Measurements from ENCODE around the gene MOSMO. TPM values are rescaled to one million over a fixed set of nuclear protein-coding genes. Genes with fewer than 3 reads are reported as not detected.

Gene MOSMO
- total and polyA plus RNA-seq, 2 donors from 2014 or later, result 6.3 to 12.8 TPM

DNA sequence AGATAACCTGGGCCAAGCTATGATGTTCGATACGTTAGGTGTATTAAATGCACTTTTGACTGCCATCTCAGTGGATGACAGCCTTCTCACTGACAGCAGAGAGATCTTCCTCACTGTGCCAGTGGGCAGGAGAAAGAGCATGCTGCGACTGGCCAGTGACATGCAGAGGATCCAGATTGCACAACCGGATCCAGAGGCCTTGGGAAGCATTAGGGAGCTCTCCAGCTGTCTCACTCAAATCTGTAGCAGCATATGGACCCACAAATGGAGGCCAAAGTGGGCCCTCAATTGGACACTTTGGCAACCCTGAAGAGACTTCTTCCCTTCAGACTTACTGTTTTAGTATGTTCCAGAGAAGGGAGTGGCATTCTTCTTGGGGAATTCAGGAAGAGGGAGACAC is 27.9 kb upstream of the MOSMO start:
- H3K9ac ChIP-seq (ENCODE audit: low read length in 3 of 3), result no peak overlapping the region
- H3K4me1 ChIP-seq (ENCODE audit: control insufficient read depth in 2 of 3, insufficient read depth in 2 of 3, low read depth in 1 of 3, low read length in 3 of 3), result no peaks in the 10 kb centered on the region
- FAIRE-seq, result no peak
- no peak for DNase-seq
- H3K4me3 ChIP-seq (ENCODE audit: low read length in 3 of 3), result no peak overlapping the region
- H3K9me3 ChIP-seq (ENCODE audit: control insufficient read depth in 2 of 3, insufficient read depth in 1 of 3, low read length in 3 of 3), result no peaks in the 10 kb centered on the region
- no peak overlapping the region for H3K27ac ChIP-seq (ENCODE audit: low read depth in 2 of 2, low read length in 2 of 2)
- H3K27me3 ChIP-seq (ENCODE audit: control insufficient read depth, insufficient read depth, low read length), result no peaks in the 10 kb centered on the region
- peaks cover 18 to 75% (median 74%) of the 10 kb centered on the region in 3 donors for H3K36me3 ChIP-seq (ENCODE audit: control insufficient read depth in 2 of 3, insufficient read depth in 3 of 3, low read length in 3 of 3)
- TF ChIP-seq, protein P1, sequence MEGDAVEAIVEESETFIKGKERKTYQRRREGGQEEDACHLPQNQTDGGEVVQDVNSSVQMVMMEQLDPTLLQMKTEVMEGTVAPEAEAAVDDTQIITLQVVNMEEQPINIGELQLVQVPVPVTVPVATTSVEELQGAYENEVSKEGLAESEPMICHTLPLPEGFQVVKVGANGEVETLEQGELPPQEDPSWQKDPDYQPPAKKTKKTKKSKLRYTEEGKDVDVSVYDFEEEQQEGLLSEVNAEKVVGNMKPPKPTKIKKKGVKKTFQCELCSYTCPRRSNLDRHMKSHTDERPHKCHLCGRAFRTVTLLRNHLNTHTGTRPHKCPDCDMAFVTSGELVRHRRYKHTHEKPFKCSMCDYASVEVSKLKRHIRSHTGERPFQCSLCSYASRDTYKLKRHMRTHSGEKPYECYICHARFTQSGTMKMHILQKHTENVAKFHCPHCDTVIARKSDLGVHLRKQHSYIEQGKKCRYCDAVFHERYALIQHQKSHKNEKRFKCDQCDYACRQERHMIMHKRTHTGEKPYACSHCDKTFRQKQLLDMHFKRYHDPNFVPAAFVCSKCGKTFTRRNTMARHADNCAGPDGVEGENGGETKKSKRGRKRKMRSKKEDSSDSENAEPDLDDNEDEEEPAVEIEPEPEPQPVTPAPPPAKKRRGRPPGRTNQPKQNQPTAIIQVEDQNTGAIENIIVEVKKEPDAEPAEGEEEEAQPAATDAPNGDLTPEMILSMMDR (IDR thresholded peaks at IDR 0.05; ENCODE audit: borderline replicate concordance, extremely low read depth, insufficient read depth), result no peak
- intact Hi-C loops (cut with DNase I), result no loop called here

DNA sequence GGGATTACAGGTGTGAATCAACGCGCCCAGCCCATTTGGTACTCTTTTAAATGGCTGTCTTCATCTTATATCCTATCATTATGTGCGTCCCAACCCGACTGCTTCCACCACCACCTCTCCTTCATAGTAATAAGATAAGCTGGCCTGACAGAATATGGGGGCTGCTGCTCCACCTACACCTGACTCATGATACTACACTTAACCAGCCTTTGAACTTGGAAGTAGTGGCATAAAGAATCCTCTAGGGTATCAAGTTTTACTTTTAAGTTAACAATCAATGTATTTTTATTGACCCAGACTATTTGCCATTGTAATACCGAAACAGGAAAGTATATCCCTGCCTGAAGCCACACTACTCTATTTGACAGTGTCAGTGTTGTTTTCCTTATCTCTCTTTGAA is 25.8 kb upstream of the MOSMO start:
- peaks cover 18 to 59% (median 54%) of the 10 kb centered on the region in 3 donors for H3K36me3 ChIP-seq (ENCODE audit: control insufficient read depth in 2 of 3, insufficient read depth in 3 of 3, low read length in 3 of 3)
- no peaks in the 10 kb centered on the region for H3K9me3 ChIP-seq (ENCODE audit: control insufficient read depth in 2 of 3, insufficient read depth in 1 of 3, low read length in 3 of 3)
- no peak overlapping the region for H3K9ac ChIP-seq (ENCODE audit: low read length in 3 of 3)
- no peaks in the 10 kb centered on the region for H3K4me1 ChIP-seq (ENCODE audit: control insufficient read depth in 2 of 3, insufficient read depth in 2 of 3, low read depth in 1 of 3, low read length in 3 of 3)
- no peak for DNase-seq
- TF ChIP-seq, protein P1 (IDR thresholded peaks at IDR 0.05; ENCODE audit: borderline replicate concordance, extremely low read depth, insufficient read depth), result no peak
- H3K27me3 ChIP-seq (ENCODE audit: control insufficient read depth, insufficient read depth, low read length), result no peaks in the 10 kb centered on the region
- no peak overlapping the region for H3K27ac ChIP-seq (ENCODE audit: low read depth in 2 of 2, low read length in 2 of 2)
- no peak overlapping the region for H3K4me3 ChIP-seq (ENCODE audit: low read length in 3 of 3)
- no peak for FAIRE-seq
- intact Hi-C loops (cut with DNase I), result no loop called here

DNA sequence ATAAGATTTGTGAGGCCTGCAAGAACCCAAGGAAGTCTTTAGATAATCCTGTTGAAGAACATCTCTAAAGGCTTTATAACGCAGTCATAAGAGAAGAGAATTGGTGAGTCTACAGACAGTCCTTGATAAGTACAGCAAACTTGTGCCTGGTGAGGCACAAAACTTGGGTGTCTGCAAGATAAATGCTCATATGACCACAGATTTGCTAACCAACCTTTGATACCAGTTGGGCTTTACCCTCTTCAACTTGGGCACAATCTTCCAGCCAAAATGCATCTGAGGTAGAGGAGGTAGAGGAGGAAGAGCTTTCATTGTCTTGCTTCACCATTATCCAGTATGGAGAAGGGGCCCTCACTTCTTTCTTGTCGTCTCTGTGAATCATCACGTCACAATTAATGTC is 23.8 kb upstream of the MOSMO start:
- Histone ChIP-seq H3K9me3 (ENCODE audit: control insufficient read depth in 2 of 3, insufficient read depth in 1 of 3, low read length in 3 of 3) (no peaks in the 10 kb centered on the region), H3K36me3 (ENCODE audit: control insufficient read depth in 2 of 3, insufficient read depth in 3 of 3, low read length in 3 of 3) (peaks cover 18 to 45% (median 39%) of the 10 kb centered on the region in 3 donors), H3K27me3 (ENCODE audit: control insufficient read depth, insufficient read depth, low read length) (no peaks in the 10 kb centered on the region), H3K9ac (ENCODE audit: low read length in 3 of 3) (no peak overlapping the region), H3K4me1 (ENCODE audit: control insufficient read depth in 2 of 3, insufficient read depth in 2 of 3, low read depth in 1 of 3, low read length in 3 of 3) (no peaks in the 10 kb centered on the region), H3K27ac (ENCODE audit: low read depth in 2 of 2, low read length in 2 of 2) (no peak overlapping the region), H3K4me3 (ENCODE audit: low read length in 3 of 3) (no peak overlapping the region)
- intact Hi-C loops (cut with DNase I), result no loop called here
- DNase-seq (no peak), FAIRE-seq (no peak)
- TF ChIP-seq, protein P1 (IDR thresholded peaks at IDR 0.05; ENCODE audit: borderline replicate concordance, extremely low read depth, insufficient read depth), result no peak

DNA sequence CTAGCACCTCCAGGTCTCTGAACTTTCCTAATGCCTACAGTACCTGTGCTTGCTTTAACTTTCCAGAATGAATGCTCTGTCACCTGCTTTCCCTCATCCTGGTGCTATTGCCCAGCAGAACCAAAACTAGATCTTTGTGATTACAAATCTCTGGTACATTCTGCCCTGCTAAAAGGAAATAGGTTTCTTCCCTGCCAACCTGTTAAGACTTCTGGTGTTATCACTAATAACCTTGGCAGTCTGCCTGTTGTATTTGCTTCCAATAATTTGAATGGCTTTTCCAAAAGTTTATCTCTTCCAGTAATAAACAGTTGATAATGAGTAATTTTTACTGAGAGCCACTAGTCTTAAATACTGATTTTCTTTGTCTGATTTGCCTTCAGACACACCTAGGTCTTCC is 22.4 kb upstream of the MOSMO start:
- DNase-seq, result no peak
- H3K9me3 ChIP-seq (ENCODE audit: control insufficient read depth in 2 of 3, insufficient read depth in 1 of 3, low read length in 3 of 3), result no peaks in the 10 kb centered on the region
- TF ChIP-seq, protein P1 (IDR thresholded peaks at IDR 0.05; ENCODE audit: borderline replicate concordance, extremely low read depth, insufficient read depth), result no peak
- H3K4me1 ChIP-seq (ENCODE audit: control insufficient read depth in 2 of 3, insufficient read depth in 2 of 3, low read depth in 1 of 3, low read length in 3 of 3), result no peaks in the 10 kb centered on the region
- peaks cover 9 to 32% (median 25%) of the 10 kb centered on the region in 3 donors for H3K36me3 ChIP-seq (ENCODE audit: control insufficient read depth in 2 of 3, insufficient read depth in 3 of 3, low read length in 3 of 3)
- no peaks in the 10 kb centered on the region for H3K27me3 ChIP-seq (ENCODE audit: control insufficient read depth, insufficient read depth, low read length)
- intact Hi-C loops (cut with DNase I), result no loop called here
- no peak overlapping the region for H3K9ac ChIP-seq (ENCODE audit: low read length in 3 of 3)
- H3K4me3 ChIP-seq (ENCODE audit: low read length in 3 of 3), result no peak overlapping the region
- no peak overlapping the region for H3K27ac ChIP-seq (ENCODE audit: low read depth in 2 of 2, low read length in 2 of 2)
- FAIRE-seq, result no peak
